Measurements from ENCODE around the gene CTXN2.

CTXN2 gene

GRCh38 chr15:48225771-48226170, 34.3 kb downstream of the CTXN2 start:
- no peak for DNase-seq

GRCh38 chr15:48230498-48230897, 39.0 kb downstream of the CTXN2 start:
- DNase-seq: no peak

- DNase-seq: no peak
Observed at GRCh38 chr15:48233246-48233645, 41.8 kb downstream of the CTXN2 start.

GRCh38 chr15:48239334-48239733, 47.9 kb downstream of the CTXN2 start:
- no peak for DNase-seq

GRCh38 chr15:48242015-48242414, 50.5 kb downstream of the CTXN2 start:
- DNase-seq: no peak

GRCh38 chr15:48242535-48242934, 51.1 kb downstream of the CTXN2 start:
- no peak for DNase-seq

GRCh38 chr15:48244921-48245320, 53.5 kb downstream of the CTXN2 start:
- no peak for DNase-seq

GRCh38 chr15:48248414-48248813, 56.9 kb downstream of the CTXN2 start:
- no peak for DNase-seq

GRCh38 chr15:48250640-48251076, 59.2 kb downstream of the CTXN2 start:
- DNase-seq: peak; percentile 28

GRCh38 chr15:48253172-48253571, 61.7 kb downstream of the CTXN2 start:
- DNase-seq: no peak
